IMR-90 (cell line): Measurements from ENCODE around the gene ADAMTS20. TPM values are rescaled to one million over a fixed set of nuclear protein-coding genes. Genes with fewer than 3 reads are reported as not detected.

Source experiments
- ATAC-seq: fragments of 200-7000 bp; cut with Tn5 transposase; 2 replicates; pipeline ENCODE4 v1.9.1; 2020; ENCODE audit warnings: low read depth, mild to moderate bottlenecking, moderate library complexity
- BruUV-seq: library from RNA; stranded (reverse); fragments of 400-500 nt; replicated peaks from 2 replicates; lab custom pipeline; 2021; lab: Mats Ljungman, UMichigan
- CTCF ChIA-PET: fragments of 300-600 bp; formaldehyde crosslinking; extraction: SDS; loops from one replicate; lab custom pipeline; 2021; ENCODE audit warnings: antibody characterized with exemption; lab: Yijun Ruan, JAX
- POLR2A ChIA-PET: fragments of 300-600 bp; sonication (Branson Sonifier 250); formaldehyde crosslinking; loops from one replicate; lab custom pipeline; 2022; ENCODE audit warnings: antibody characterized with exemption; ENCODE audit not compliant: unreplicated experiment; lab: Charles Lee
- DNase-seq: peaks from one replicate; pipeline ENCODE4 v3.0.0; 2013
- H2AFZ ChIP-seq: replicated peaks from 2 replicates; pipeline ENCODE3; 2013; ENCODE audit warnings: low read length, mild to moderate bottlenecking; ENCODE audit not compliant: poor library complexity
- H2AK5ac ChIP-seq: 2 replicates; pipeline ENCODE4 v1.6.1; 2013; ENCODE audit warnings: low read depth, low read length, inconsistent platforms
- H2AK9ac ChIP-seq: replicated peaks from 2 replicates; pipeline ENCODE3; 2013; ENCODE audit warnings: mild to moderate bottlenecking, low read depth, low read length, moderate library complexity; ENCODE audit not compliant: poor library complexity
- H2BK120ac ChIP-seq: 2 replicates; pipeline ENCODE4 v1.6.1; 2013; ENCODE audit warnings: low read depth, low read length, inconsistent platforms
- H2BK15ac ChIP-seq: 3 replicates; pipeline ENCODE4 v1.6.1; 2013; ENCODE audit warnings: low read depth, low read length, inconsistent platforms
- H2BK20ac ChIP-seq: 2 replicates; pipeline ENCODE4 v1.6.1; 2013; ENCODE audit warnings: low read depth, mild to moderate bottlenecking, inconsistent platforms, low read length, moderate library complexity
- H2BK5ac ChIP-seq: 2 replicates; pipeline ENCODE4 v1.6.1; 2013; ENCODE audit warnings: mild to moderate bottlenecking, low read depth, low read length, inconsistent platforms; ENCODE audit not compliant: poor library complexity, severe bottlenecking
- H3K14ac ChIP-seq: replicated peaks from 2 replicates; pipeline ENCODE4 v1.6.1; 2013; ENCODE audit warnings: low read depth, low read length, inconsistent platforms
- H3K18ac ChIP-seq: 2 replicates; pipeline ENCODE4 v1.6.1; 2013; ENCODE audit warnings: low read depth, low read length, control low read depth
- H3K23ac ChIP-seq: 2 replicates; pipeline ENCODE4 v1.6.1; 2013; ENCODE audit warnings: low read depth, low read length, inconsistent platforms
- H3K27ac ChIP-seq: 2 replicates; pipeline ENCODE4 v1.5.1; 2013; ENCODE audit warnings: mild to moderate bottlenecking, control low read depth, low read length; ENCODE audit not compliant: insufficient read depth
- H3K27me3 ChIP-seq: 2 replicates; pipeline ENCODE4 v1.6.1; 2013; ENCODE audit warnings: low read length; ENCODE audit not compliant: control insufficient read depth, insufficient read depth
- H3K36me3 ChIP-seq: 2 replicates; pipeline ENCODE4 v1.6.1; 2013; ENCODE audit warnings: low read length, mixed read lengths; ENCODE audit not compliant: control insufficient read depth, insufficient read depth
- H3K4ac ChIP-seq: 2 replicates; pipeline ENCODE4 v1.6.1; 2013; ENCODE audit warnings: low read depth, low read length, inconsistent platforms
- H3K4me1 ChIP-seq: 2 replicates; pipeline ENCODE4 v1.6.1; 2013; ENCODE audit warnings: low read length, mixed read lengths; ENCODE audit not compliant: control insufficient read depth, insufficient read depth
- H3K4me2 ChIP-seq: 2 replicates; pipeline ENCODE4 v1.6.1; 2013; ENCODE audit warnings: low read depth, mild to moderate bottlenecking, control low read depth, low read length, moderate library complexity
- H3K4me3 ChIP-seq: 2 replicates; pipeline ENCODE4 v1.5.1; 2013; ENCODE audit warnings: low read depth, mild to moderate bottlenecking, control low read depth, low read length, moderate library complexity; ENCODE audit not compliant: insufficient read depth
- H3K56ac ChIP-seq: 2 replicates; pipeline ENCODE4 v1.6.1; 2013; ENCODE audit warnings: low read length, inconsistent platforms; ENCODE audit not compliant: insufficient read depth; ENCODE audit errors: extremely low read depth
- H3K79me1 ChIP-seq, 2 experiments: 2 replicates each; pipeline ENCODE4 v1.6.1; 2013; ENCODE audit warnings: low read length in 2 of 2, inconsistent platforms in 1 of 2, low read depth in 1 of 2
- H3K9ac ChIP-seq: 2 replicates; pipeline ENCODE4 v1.6.1; 2013; ENCODE audit warnings: low read depth, low read length, control low read depth
- H3K9me1 ChIP-seq: 2 replicates; pipeline ENCODE4 v1.6.1; 2013; ENCODE audit warnings: low read length, inconsistent platforms; ENCODE audit not compliant: insufficient read depth
- H3K9me3 ChIP-seq: 2 replicates; pipeline ENCODE4 v1.6.1; 2013; ENCODE audit warnings: low read length; ENCODE audit not compliant: control insufficient read depth, insufficient read depth
- H4K20me1 ChIP-seq: 2 replicates; pipeline ENCODE4 v1.6.1; 2013; ENCODE audit warnings: low read length, inconsistent platforms; ENCODE audit not compliant: insufficient read depth
- H4K5ac ChIP-seq: 2 replicates; pipeline ENCODE4 v1.6.1; 2013; ENCODE audit warnings: mild to moderate bottlenecking, low read depth, low read length, control low read depth
- H4K8ac ChIP-seq, 2 experiments: 2 replicates each; pipeline ENCODE4 v1.6.1; 2013; ENCODE audit warnings: low read depth in 2 of 2, low read length in 2 of 2, control low read depth in 1 of 2, inconsistent platforms in 1 of 2
- H4K91ac ChIP-seq: 2 replicates; pipeline ENCODE4 v1.6.1; 2013; ENCODE audit warnings: low read depth, low read length, inconsistent platforms; ENCODE audit not compliant: insufficient read depth
- CEBPB ChIP-seq: IDR thresholded peaks from 2 replicates; pipeline ENCODE4 v1.6.1; 2012; ENCODE audit warnings: low read depth, low read length, improper control_type of control experiment
- CHD1 ChIP-seq: IDR thresholded peaks from 2 replicates; pipeline ENCODE4 v1.6.1; 2012; ENCODE audit warnings: low read depth, low read length, improper control_type of control experiment
- FOS ChIP-seq: fragments of 150-350 bp; IDR thresholded peaks from 2 replicates; pipeline ENCODE4 v1.6.1; 2016; ENCODE audit warnings: low read depth, low read length
- MAFK ChIP-seq: IDR thresholded peaks from 2 replicates; pipeline ENCODE4 v1.6.1; 2012; ENCODE audit warnings: low read depth, low read length, improper control_type of control experiment
- NFE2L2 ChIP-seq: fragments of 150-350 bp; IDR thresholded peaks from 2 replicates; pipeline ENCODE4 v1.6.1; 2016; ENCODE audit warnings: low read depth, mild to moderate bottlenecking, low read length
- RAD21 ChIP-seq: IDR thresholded peaks from 2 replicates; pipeline ENCODE4 v1.6.1; 2012; ENCODE audit warnings: low read length, improper control_type of control experiment
- RCOR1 ChIP-seq: IDR thresholded peaks from 2 replicates; pipeline ENCODE4 v1.6.1; 2012; ENCODE audit warnings: mild to moderate bottlenecking, low read length, improper control_type of control experiment; ENCODE audit not compliant: insufficient replicate concordance
- SMC3 ChIP-seq: fragments of 150-350 bp; IDR thresholded peaks from 2 replicates; pipeline ENCODE4 v1.6.1; 2016; ENCODE audit warnings: low read depth, mild to moderate bottlenecking, antibody characterized with exemption, low read length, moderate library complexity
- WGBS, 2 experiments: methylation state at CpG; one replicate each; pipeline versions ENCODE4 v1.1.5 to v1.1.7; 2013; ENCODE audit warnings: missing lambda C conversion rate in 2 of 2; ENCODE audit not compliant: insufficient read length in 1 of 2; ENCODE audit errors: extremely low coverage in 2 of 2; 5-methylcytosine and 5-hydroxymethylcytosine counted together
- dilution Hi-C: fragments of 300-500 bp; cut with HindIII; formaldehyde crosslinking; loops from one replicate; pipeline ENCODE4 v1.14.3; 2018; ENCODE audit warnings: low sequenced_read_pairs; ENCODE audit not compliant: unreplicated experiment
- in situ Hi-C: fragments of 300-500 bp; cut with MboI; formaldehyde crosslinking; loops from 3 replicates; pipeline ENCODE4 v1.14.3; 2019; ENCODE audit warnings: low sequenced_read_pairs, inconsistent platforms, mixed read lengths
- intact Hi-C: fragments of 100-400 bp; cut with micrococcal nuclease; formaldehyde crosslinking; loops from 2 replicates; pipeline ENCODE4 v1.10.0; 2022
- polyA plus RNA-seq, 3 experiments: library from polyadenylated mRNA; depleted of rRNA; stranded (reverse); fragments of >200 nt; gene quantifications; 2 replicates each; pipeline ENCODE4 v1.2.3, GENCODE V29; 2012; ENCODE audit warnings: low replicate concordance in 1 of 3
- total RNA-seq: library from RNA; depleted of rRNA; stranded (reverse); fragments of >200 nt; gene quantifications from 2 replicates; pipeline ENCODE4 v1.2.3, GENCODE V29; 2012
- TF ChIP-seq, protein P1 (sequence below): conservative IDR thresholded peaks from 2 replicates; pipeline ENCODE4 v1.5.1; 2012; ENCODE audit warnings: mild to moderate bottlenecking, low read depth, low read length, improper control_type of control experiment

The ADAMTS20 gene
- total and polyA plus RNA-seq, 2 of the 4 experiments (the other 2 are of a cell fraction): not detected

GRCh38 chr12:43482311-43483085 lies 69.5 kb downstream of the ADAMTS20 start:
- H3K18ac ChIP-seq: no peak overlapping the region
- H3K4me2 ChIP-seq: no peak overlapping the region
- no peak overlapping the region for H3K27ac ChIP-seq
- H3K9me3 ChIP-seq: no peaks in the 10 kb centered on the region
- no peaks in the 10 kb centered on the region for H3K27me3 ChIP-seq
- no peak overlapping the region for H4K5ac ChIP-seq
- no peak overlapping the region for H2BK20ac ChIP-seq
- H3K4ac ChIP-seq: no peak overlapping the region
- H4K8ac ChIP-seq: no peak overlapping the region
- H2AK9ac ChIP-seq: no peak overlapping the region
- no peak overlapping the region for H2AFZ ChIP-seq
- no peaks in the 10 kb centered on the region for H4K20me1 ChIP-seq
- H3K79me1 ChIP-seq: no peaks in the 10 kb centered on the region
- intact Hi-C loops (no loop called here), in situ Hi-C loops (no loop called here), dilution Hi-C loops (no loop called here)
- H2AK5ac ChIP-seq: no peak overlapping the region
- H3K36me3 ChIP-seq: no peaks in the 10 kb centered on the region
- no peak overlapping the region for H4K91ac ChIP-seq
- H3K9me1 ChIP-seq: no peaks in the 10 kb centered on the region
- no peak overlapping the region for H3K9ac ChIP-seq
- H2BK120ac ChIP-seq: no peak overlapping the region
- TF ChIP-seq CHD1: no peak
- no peak for TF ChIP-seq SMC3
- no peak for TF ChIP-seq CEBPB
- no peak for TF ChIP-seq RCOR1
- no peak for TF ChIP-seq FOS
- TF ChIP-seq, protein P1, sequence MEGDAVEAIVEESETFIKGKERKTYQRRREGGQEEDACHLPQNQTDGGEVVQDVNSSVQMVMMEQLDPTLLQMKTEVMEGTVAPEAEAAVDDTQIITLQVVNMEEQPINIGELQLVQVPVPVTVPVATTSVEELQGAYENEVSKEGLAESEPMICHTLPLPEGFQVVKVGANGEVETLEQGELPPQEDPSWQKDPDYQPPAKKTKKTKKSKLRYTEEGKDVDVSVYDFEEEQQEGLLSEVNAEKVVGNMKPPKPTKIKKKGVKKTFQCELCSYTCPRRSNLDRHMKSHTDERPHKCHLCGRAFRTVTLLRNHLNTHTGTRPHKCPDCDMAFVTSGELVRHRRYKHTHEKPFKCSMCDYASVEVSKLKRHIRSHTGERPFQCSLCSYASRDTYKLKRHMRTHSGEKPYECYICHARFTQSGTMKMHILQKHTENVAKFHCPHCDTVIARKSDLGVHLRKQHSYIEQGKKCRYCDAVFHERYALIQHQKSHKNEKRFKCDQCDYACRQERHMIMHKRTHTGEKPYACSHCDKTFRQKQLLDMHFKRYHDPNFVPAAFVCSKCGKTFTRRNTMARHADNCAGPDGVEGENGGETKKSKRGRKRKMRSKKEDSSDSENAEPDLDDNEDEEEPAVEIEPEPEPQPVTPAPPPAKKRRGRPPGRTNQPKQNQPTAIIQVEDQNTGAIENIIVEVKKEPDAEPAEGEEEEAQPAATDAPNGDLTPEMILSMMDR: no peak
- no peak for TF ChIP-seq RAD21
- TF ChIP-seq NFE2L2: no peak
- TF ChIP-seq MAFK: no peak
- no peak overlapping the region for H3K23ac ChIP-seq
- no peak overlapping the region for H2BK5ac ChIP-seq
- DNase-seq (no peak), ATAC-seq (no peak)
- no peak overlapping the region for H3K56ac ChIP-seq
- H2BK15ac ChIP-seq: no peak overlapping the region
- CTCF ChIA-PET: no interaction called here
- no peaks in the 10 kb centered on the region for H3K4me1 ChIP-seq
- BruUV-seq: no TSS peak
- WGBS, 2 experiments: 55% methylated on average over 2 of the region's 3 CpGs; no CpG with 5 or more reads in 1 of the 2 experiments
- H3K14ac ChIP-seq: no peak overlapping the region
- POLR2A ChIA-PET: no interaction called here
- H3K4me3 ChIP-seq: no peak overlapping the region
